Gastrocnemius medialis (tissue), 4 donors: ENCODE results near the gene NCAPG2. TPM values are rescaled to one million over a fixed set of nuclear protein-coding genes. Genes with fewer than 3 reads are reported as not detected.
"Not testable (repeated sequence)": the region's sequence is repeated elsewhere in the genome, so short reads cannot be mapped to it uniquely, and the experiment has no call there.

Source experiments
- ATAC-seq, 2 donors: fragments of 150-250 bp; one replicate each; pipeline ENCODE4 v1.9.1; 2016
- DNase-seq, 2 donors: peaks; one replicate each; pipeline ENCODE4 v3.0.0-alpha.2; 2019
- H3K27ac ChIP-seq, 4 donors: fragments of 200-600 bp; sonication (generic); 1 replicate in 1 of 4; 2 replicates in 3 of 4; pipeline ENCODE4 v1.5.1; 2016 to 2018; ENCODE audit warnings: mild to moderate bottlenecking in 2 of 4, moderate library complexity in 1 of 4
- H3K27me3 ChIP-seq, 3 donors: fragments of 200-600 bp; sonication (generic) in 2 of 3; 1 replicate in 1 of 3; 2 replicates in 2 of 3; pipeline versions ENCODE4 v1.5.1 to v1.6.0; 2016 to 2019; ENCODE audit warnings: mild to moderate bottlenecking in 1 of 3, moderate library complexity in 1 of 3
- H3K36me3 ChIP-seq, 2 donors: fragments of 200-600 bp; sonication (generic) in 1 of 2; one replicate each; pipeline ENCODE4 v1.5.1; 2017 to 2018
- H3K4me1 ChIP-seq, 2 donors: fragments of 200-600 bp; sonication (generic) in 1 of 2; one replicate each; pipeline ENCODE4 v1.5.1; 2016 to 2017; ENCODE audit warnings: mild to moderate bottlenecking in 2 of 2
- H3K4me3 ChIP-seq, 4 donors: fragments of 200-600 bp; sonication (generic) in 3 of 4; 1 replicate in 1 of 4; 2 replicates in 3 of 4; pipeline ENCODE4 v1.5.1; 2016 to 2019; ENCODE audit warnings: mild to moderate bottlenecking in 2 of 4
- H3K9me3 ChIP-seq, 3 donors: fragments of 200-600 bp; sonication (generic) in 2 of 3; 1 replicate in 1 of 3; 2 replicates in 2 of 3; pipeline ENCODE4 v1.5.1; 2016 to 2019
- CTCF ChIP-seq, 5 experiments: fragments of 450-650 bp in 3 of 5; fragments of 200-600 bp in 2 of 5; sonication (generic) in 2 of 5; IDR thresholded peaks in 4 of 5; conservative IDR thresholded peaks in 1 of 5; 1 replicate in 4 of 5; 2 replicates in 1 of 5; pipeline ENCODE4 v1.5.1; 2016 to 2019; ENCODE audit warnings: antibody characterized with exemption in 5 of 5, mild to moderate bottlenecking in 3 of 5, moderate library complexity in 3 of 5
- POLR2A ChIP-seq, 2 donors: fragments of 450-650 bp; IDR thresholded peaks; one replicate each; pipeline ENCODE4 v1.6.1; 2017; ENCODE audit warnings: antibody characterized with exemption in 2 of 2, mild to moderate bottlenecking in 2 of 2, moderate library complexity in 2 of 2
- in situ Hi-C, 4 donors: fragments of 200-750 bp; cut with MboI; loops; one replicate each; pipeline versions ENCODE4 v1.15.0 to v1.8.0; 2017; ENCODE audit warnings: low sequenced_read_pairs in 4 of 4
- intact Hi-C: fragments of 100-400 bp; cut with DNase I; formaldehyde crosslinking; loops from one replicate; pipeline ENCODE4 v1.15.1; 2023; ENCODE audit warnings: low total_unique reads
- total RNA-seq, 4 donors: library from RNA; depleted of rRNA; stranded (reverse); fragments of >200 nt; gene quantifications; one replicate each; pipeline versions ENCODE4 v1.1.0 to v1.2.3, GENCODE V29; 2016

Gene NCAPG2
- total RNA-seq, 4 donors from 2014 or later = 3.0 to 4.5 (median 3.9) TPM

GRCh38 chr7:158680754-158681153 is 23.9 kb downstream of the NCAPG2 start:
- Histone ChIP-seq H3K36me3 (peaks cover 0 to 13% of the 10 kb centered on the region in 2 donors), H3K27me3 (no peaks in the 10 kb centered on the region), H3K27ac (no peak overlapping the region), H3K9me3 (no peaks in the 10 kb centered on the region), H3K4me1 (no peaks in the 10 kb centered on the region), H3K4me3 (no peak overlapping the region)
- intact Hi-C loops (no loop called here), in situ Hi-C loops (no loop called here)
- DNase-seq (no peak), ATAC-seq (no peak)
- no peak for TF ChIP-seq CTCF (IDR thresholded peaks at IDR 0.05 in 4 of 5, conservative IDR thresholded peaks at IDR 0.05 in 1 of 5)
- TF ChIP-seq POLR2A (IDR thresholded peaks at IDR 0.05) = no peak

GRCh38 chr7:158676906-158677305 is 27.7 kb downstream of the NCAPG2 start:
- DNase-seq = no peak

GRCh38 chr7:158676171-158676840 is 28.3 kb downstream of the NCAPG2 start:
- H3K27ac ChIP-seq = no peak overlapping the region
- no peaks in the 10 kb centered on the region for H3K27me3 ChIP-seq
- no peaks in the 10 kb centered on the region for H3K9me3 ChIP-seq
- intact Hi-C loops = no loop called here
- H3K4me3 ChIP-seq = no peak overlapping the region
- ATAC-seq = no peak
- in situ Hi-C loops = no loop called here
- no peak for DNase-seq
- peaks cover 0 to 13% of the 10 kb centered on the region in 2 donors for H3K36me3 ChIP-seq
- TF ChIP-seq CTCF (IDR thresholded peaks at IDR 0.05 in 4 of 5, conservative IDR thresholded peaks at IDR 0.05 in 1 of 5) (no peak), POLR2A (IDR thresholded peaks at IDR 0.05) (no peak)
- no peaks in the 10 kb centered on the region for H3K4me1 ChIP-seq

More at GRCh38 chr7:158676906-158677305, 27.7 kb downstream of the NCAPG2 start:
- Histone ChIP-seq H3K27ac (no peak overlapping the region), H3K36me3 (peaks cover 0 to 13% of the 10 kb centered on the region in 2 donors), H3K4me3 (no peak overlapping the region), H3K9me3 (no peaks in the 10 kb centered on the region), H3K27me3 (no peaks in the 10 kb centered on the region), H3K4me1 (no peaks in the 10 kb centered on the region)
- intact Hi-C loops = no loop called here
- in situ Hi-C loops = no loop called here
- TF ChIP-seq CTCF (IDR thresholded peaks at IDR 0.05 in 4 of 5, conservative IDR thresholded peaks at IDR 0.05 in 1 of 5) (no peak), POLR2A (IDR thresholded peaks at IDR 0.05) (no peak)
- no peak for ATAC-seq

- no peak for ATAC-seq
- H3K36me3 ChIP-seq = no peaks in the 10 kb centered on the region
Measured at GRCh38 chr7:158672975-158673374, 31.6 kb downstream of the NCAPG2 start.

GRCh38 chr7:158668086-158668485 is 36.5 kb downstream of the NCAPG2 start:
- H3K4me1 ChIP-seq, H3K36me3 ChIP-seq, ATAC-seq, H3K4me3 ChIP-seq, in situ Hi-C loops, H3K9me3 ChIP-seq, DNase-seq, H3K27ac ChIP-seq, intact Hi-C loops, H3K27me3 ChIP-seq: not testable (repeated sequence)

More at GRCh38 chr7:158672975-158673374, 31.6 kb downstream of the NCAPG2 start:
- H3K27ac ChIP-seq = no peak overlapping the region
- no peak for DNase-seq
- H3K4me3 ChIP-seq = no peak overlapping the region
- in situ Hi-C loops = no loop called here
- H3K4me1 ChIP-seq = no peaks in the 10 kb centered on the region
- H3K9me3 ChIP-seq = no peaks in the 10 kb centered on the region
- H3K27me3 ChIP-seq = no peaks in the 10 kb centered on the region
- TF ChIP-seq POLR2A (IDR thresholded peaks at IDR 0.05) = no peak
- TF ChIP-seq CTCF (IDR thresholded peaks at IDR 0.05 in 4 of 5, conservative IDR thresholded peaks at IDR 0.05 in 1 of 5) = no peak
- intact Hi-C loops = no loop called here

GRCh38 chr7:158666966-158667678 is 37.5 kb downstream of the NCAPG2 start:
- H3K4me1 ChIP-seq, H3K27ac ChIP-seq, ATAC-seq, H3K9me3 ChIP-seq, intact Hi-C loops, H3K4me3 ChIP-seq, in situ Hi-C loops, DNase-seq, H3K36me3 ChIP-seq, H3K27me3 ChIP-seq: not testable (repeated sequence)
